ENCODE data around the gene RPS27L. TPM values are rescaled to one million over a fixed set of nuclear protein-coding genes. Genes with fewer than 3 reads are reported as not detected.

The RPS27L gene
- total and polyA plus RNA-seq, 2 experiments from 2014 or later, result 85.9 to 1,011 TPM

DNA sequence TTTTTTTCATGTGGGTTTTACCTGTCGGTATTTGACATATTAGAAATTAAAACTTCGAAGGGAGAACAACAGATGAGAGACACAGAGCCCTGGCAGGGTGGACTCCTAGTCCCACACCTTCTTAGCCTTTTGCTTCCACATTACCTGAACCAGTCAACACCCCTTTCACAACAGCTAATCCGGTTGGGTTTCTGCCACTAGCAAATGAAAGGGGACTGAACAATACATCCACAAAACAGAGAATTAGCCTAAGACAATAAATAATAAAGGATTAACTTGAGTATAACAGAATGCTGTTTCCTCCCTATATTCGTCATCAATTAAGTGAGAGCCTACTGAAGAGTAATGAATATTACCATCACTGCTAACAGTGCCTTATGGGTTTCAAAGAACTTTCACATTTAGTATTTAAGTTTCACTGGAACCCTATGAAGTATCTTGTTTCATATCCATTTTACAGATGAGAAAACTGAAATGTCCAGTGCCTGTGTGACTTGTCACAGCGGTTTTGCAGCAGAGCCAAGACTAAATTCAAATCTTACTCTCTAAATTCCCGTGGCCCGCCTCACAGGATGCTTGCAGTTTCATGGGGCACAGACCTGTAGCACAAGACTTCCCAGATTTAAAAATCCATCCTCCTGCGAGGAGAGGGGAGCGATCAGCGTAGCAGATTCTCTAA lies 31.1 kb upstream of the RPS27L start (continued):
- no peak for TF ChIP-seq CTCF (conservative IDR thresholded peaks at IDR 0.05; ENCODE audit: low read depth in 2 of 2)
- no peak for TF ChIP-seq ZNF331 (CRISPR knock-in tag; IDR thresholded peaks at IDR 0.05; ENCODE audit: low read depth)

DNA sequence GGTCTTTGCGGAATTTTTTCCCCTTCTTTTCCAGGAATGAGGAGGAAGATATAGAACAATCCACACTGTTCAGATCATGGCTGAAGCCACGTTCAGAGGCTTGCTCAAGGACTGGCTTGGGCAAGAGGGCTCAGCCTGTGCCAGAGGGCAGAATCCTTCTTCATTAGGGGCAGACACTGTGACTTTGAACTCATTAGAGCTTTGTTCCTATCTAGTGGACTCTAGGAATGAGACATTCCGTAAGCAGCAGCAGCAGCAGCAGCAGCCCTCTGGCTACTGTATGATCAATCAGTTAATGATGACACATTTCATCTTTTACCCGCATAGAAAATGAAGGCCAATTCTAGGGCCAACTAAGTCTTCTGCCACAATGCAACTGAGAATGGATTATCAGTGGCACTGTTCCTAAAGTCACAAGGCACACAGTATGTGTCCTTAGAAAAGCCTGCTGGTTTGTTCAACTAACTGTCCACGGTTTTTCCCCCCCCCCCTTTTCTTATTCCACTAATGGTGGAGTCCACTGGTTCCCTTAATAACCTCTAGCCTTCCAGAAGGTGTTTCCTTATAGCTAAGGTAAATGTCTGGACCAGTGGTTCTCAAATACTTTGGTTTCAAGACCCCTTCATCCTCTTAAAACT lies 30.4 kb upstream of the RPS27L start:
- Histone ChIP-seq H3K79me2 (replicated peaks; ENCODE audit: insufficient read depth) (peaks cover 31% of the 10 kb centered on the region), H4K20me1 (replicated peaks; ENCODE audit: insufficient read depth) (0 out of 2 replicates have a peak, but pooled peaks cover 5% of the 10 kb centered on the region), H3K4me1 (ENCODE audit: insufficient read depth) (peaks cover 33% of the 10 kb centered on the region), H3K4me3 (peak overlapping the region; percentile 89), H3K36me3 (ENCODE audit: insufficient read depth) (no peaks in the 10 kb centered on the region), H3K27ac (ENCODE audit: low read depth) (no peak overlapping the region), H2AFZ (peak overlapping the region; percentile 99), H3K9me2 (ENCODE audit: insufficient read depth) (no peaks in the 10 kb centered on the region), H3F3A (replicated peaks; ENCODE audit: low read depth) (no peaks in the 10 kb centered on the region; the same call in 1 of the 2 replicates), H3K27me3 (ENCODE audit: insufficient read depth) (no peaks in the 10 kb centered on the region), H3K4me2 (peak overlapping the region; percentile 90)
- no peaks in the 10 kb centered on the region for H3K36me3 Mint-ChIP-seq (ENCODE audit: low read depth)
- no peaks in the 10 kb centered on the region for H3K9me3 Mint-ChIP-seq
- H3K27ac Mint-ChIP-seq, result no peak overlapping the region
- H3K4me3 Mint-ChIP-seq, result no peak overlapping the region
- peaks cover 32% of the 10 kb centered on the region for H3K4me1 Mint-ChIP-seq
- no peak for ATAC-seq
- TF ChIP-seq ZNF331 (CRISPR knock-in tag; IDR thresholded peaks at IDR 0.05; ENCODE audit: low read depth) (no peak), NANOG (IDR thresholded peaks at IDR 0.05; ENCODE audit: borderline replicate concordance) (no peak), EZH2phosphoT487 (IDR thresholded peaks at IDR 0.05; ENCODE audit: unreplicated experiment) (no peak)
- DNase-seq (ENCODE audit: low spot score), result no peak
- H3K27me3 Mint-ChIP-seq (ENCODE audit: insufficient read depth, low read depth, poor library complexity), result peaks cover 9% of the 10 kb centered on the region

DNA sequence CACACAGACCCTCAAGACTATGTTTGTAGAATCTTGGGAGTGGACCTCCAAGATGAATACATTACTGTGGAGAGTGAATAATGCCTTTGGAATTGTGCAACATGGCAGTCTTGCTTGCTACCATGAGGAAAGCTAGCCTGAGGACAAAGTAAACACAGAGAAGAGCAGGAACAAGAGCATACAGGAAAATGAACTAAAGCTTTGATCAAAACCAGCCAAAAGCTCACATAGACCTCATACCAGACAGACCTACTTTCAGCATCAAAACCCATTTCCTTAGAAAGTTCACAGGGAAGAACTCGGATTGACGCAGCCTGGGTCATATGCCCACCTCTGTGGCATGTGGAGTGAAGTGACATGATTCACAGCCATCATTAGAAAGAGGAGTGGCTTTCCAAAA lies 28.8 kb upstream of the RPS27L start:
- DNase-seq (ENCODE audit: low spot score) (no peak), ATAC-seq (no peak)
- Histone ChIP-seq H2AFZ (0 out of 2 replicates have a peak overlapping the region, but pooled peaks have one; percentile 47), H3K4me2 (no peak overlapping the region), H4K20me1 (replicated peaks; ENCODE audit: insufficient read depth) (0 out of 2 replicates have a peak, but pooled peaks cover 5% of the 10 kb centered on the region), H3K27ac (ENCODE audit: low read depth) (no peak overlapping the region), H3K9me2 (ENCODE audit: insufficient read depth) (no peaks in the 10 kb centered on the region), H3K27me3 (ENCODE audit: insufficient read depth) (no peaks in the 10 kb centered on the region), H3K36me3 (ENCODE audit: insufficient read depth) (no peaks in the 10 kb centered on the region), H3K4me1 (ENCODE audit: insufficient read depth) (peaks cover 23% of the 10 kb centered on the region), H3F3A (replicated peaks; ENCODE audit: low read depth) (no peaks in the 10 kb centered on the region; the same call in 1 of the 2 replicates), H3K79me2 (replicated peaks; ENCODE audit: insufficient read depth) (peaks cover 15% of the 10 kb centered on the region), H3K4me3 (no peak overlapping the region)
- peaks cover 19% of the 10 kb centered on the region for H3K4me1 Mint-ChIP-seq
- no peak overlapping the region for H3K4me3 Mint-ChIP-seq
- peaks cover 9% of the 10 kb centered on the region for H3K27me3 Mint-ChIP-seq (ENCODE audit: insufficient read depth, low read depth, poor library complexity)
- H3K36me3 Mint-ChIP-seq (ENCODE audit: low read depth), result no peaks in the 10 kb centered on the region
- H3K9me3 Mint-ChIP-seq, result no peaks in the 10 kb centered on the region
- H3K27ac Mint-ChIP-seq, result no peak overlapping the region
- TF ChIP-seq REST (IDR thresholded peaks at IDR 0.05; ENCODE audit: unreplicated experiment) (no peak), CTCF (conservative IDR thresholded peaks at IDR 0.05; ENCODE audit: low read depth in 2 of 2) (no peak), ZNF114 (CRISPR knock-in tag; IDR thresholded peaks at IDR 0.05) (no peak)

All from GM23338 (cell line).